Activated CD4-positive, alpha-beta memory T cell treated with anti-CD3 and anti-CD28 coated beads for 36 hours (primary cell): Measurements from ENCODE around the gene ITSN1. TPM values are rescaled to one million over a fixed set of nuclear protein-coding genes. Genes with fewer than 3 reads are reported as not detected.

ENCODE experiments used
- CTCF ChIA-PET: fragments of 350-600 bp; sonication (Branson Sonifier 250); formaldehyde crosslinking; loops from one replicate; lab custom pipeline; 2021; ENCODE audit warnings: antibody characterized with exemption, inconsistent platforms; lab: Charles Lee
- POLR2A ChIA-PET: fragments of 350-600 bp; sonication (Branson Sonifier 250); formaldehyde crosslinking; loops from one replicate; lab custom pipeline; 2021; ENCODE audit warnings: antibody characterized with exemption; lab: Charles Lee
- DNase-seq: peaks from one replicate; pipeline ENCODE4 v3.0.0-alpha.2; 2020
- H3K27ac Mint-ChIP-seq: one replicate; pipeline ENCODE4 v1.8.0; 2021; ENCODE audit warnings: mixed read lengths
- H3K27me3 Mint-ChIP-seq: one replicate; pipeline ENCODE4 v1.8.0; 2021; ENCODE audit warnings: mixed read lengths
- H3K36me3 Mint-ChIP-seq: one replicate; pipeline ENCODE4 v1.8.0; 2021; ENCODE audit warnings: mixed read lengths
- H3K4me1 Mint-ChIP-seq: one replicate; pipeline ENCODE4 v1.8.0; 2021; ENCODE audit warnings: low read depth, mixed read lengths
- H3K4me3 Mint-ChIP-seq: one replicate; pipeline ENCODE4 v1.8.0; 2021; ENCODE audit warnings: mild to moderate bottlenecking, mixed read lengths
- H3K9me3 Mint-ChIP-seq: one replicate; pipeline ENCODE4 v1.8.0; 2021; ENCODE audit warnings: mixed read lengths
- intact Hi-C: fragments of 100-400 bp; cut with micrococcal nuclease; formaldehyde crosslinking; loops from one replicate; pipeline ENCODE4 v1.15.1; 2023
- total RNA-seq, 2 experiments: library from RNA; stranded (reverse); gene quantifications; one replicate each; pipeline ENCODE4 v1.2.3, GENCODE V29; 2021

Gene ITSN1
- total RNA-seq, 2 experiments from 2014 or later = 3.2 to 4.5 TPM

DNA sequence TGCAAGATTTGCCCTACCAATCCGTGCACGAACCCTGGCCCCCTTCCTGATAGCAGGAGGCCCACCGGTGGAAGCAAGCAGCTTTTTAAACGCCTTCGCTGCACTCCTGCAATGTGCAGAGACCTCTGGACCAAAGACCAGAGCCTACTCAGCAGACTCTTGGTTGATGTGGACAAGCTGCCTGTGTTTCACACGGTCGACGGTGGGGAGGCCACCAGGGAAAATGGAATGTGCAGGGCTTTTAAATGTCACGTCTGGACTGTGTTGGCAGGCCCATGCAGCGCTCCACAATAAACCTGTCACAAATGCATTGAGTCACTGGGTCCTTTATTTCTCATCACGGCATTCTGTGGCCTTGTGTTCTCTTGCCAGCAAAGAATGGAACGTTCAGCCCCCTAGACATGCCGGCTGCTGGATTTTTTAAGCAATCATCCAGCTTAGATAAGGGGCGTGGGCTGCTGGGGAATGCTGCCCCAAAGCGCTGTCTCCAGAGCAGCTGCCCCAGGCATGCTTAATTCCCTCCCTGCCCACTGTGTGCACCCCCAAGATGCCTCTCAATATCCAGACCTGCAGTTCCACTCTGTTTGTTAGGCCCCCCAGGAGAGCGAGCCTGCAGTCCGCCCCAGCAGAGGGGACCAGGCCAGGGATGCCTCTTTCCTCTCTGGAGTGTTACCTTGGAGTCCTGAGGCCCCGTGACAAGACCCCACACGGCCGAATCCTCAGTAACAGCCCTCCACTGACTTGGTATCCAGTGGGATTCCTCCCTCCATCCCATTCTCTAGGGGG lies 202.0 kb downstream of the ITSN1 start:
- Mint-ChIP-seq H3K9me3 (peaks cover 8% of the 10 kb centered on the region), H3K27me3 (peaks cover 2% of the 10 kb centered on the region)
- CTCF ChIA-PET = no interaction called here

DNA sequence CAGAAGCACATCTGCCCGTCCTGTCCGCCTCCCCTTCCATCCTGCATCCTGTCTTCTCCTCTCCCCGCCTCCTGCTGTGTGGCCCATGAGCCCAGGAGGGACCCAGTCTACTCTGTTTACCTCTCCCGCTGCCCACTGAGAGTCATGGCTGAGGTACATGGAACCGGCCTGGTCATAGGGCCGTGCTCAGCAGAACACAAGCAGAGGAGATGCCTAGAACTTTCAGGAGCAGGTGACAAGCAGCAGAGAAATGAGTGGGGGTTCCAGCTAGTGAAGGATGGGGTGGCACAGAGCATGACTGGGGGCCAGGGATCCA lies 202.5 kb downstream of the ITSN1 start:
- Mint-ChIP-seq H3K4me3 (no peak overlapping the region), H3K36me3 (no peaks in the 10 kb centered on the region), H3K27ac (no peak overlapping the region), H3K4me1 (no peaks in the 10 kb centered on the region), H3K9me3 (peaks cover 8% of the 10 kb centered on the region), H3K27me3 (peaks cover 2% of the 10 kb centered on the region)
- ChIA-PET CTCF (no interaction called here), POLR2A (no interaction called here)
- intact Hi-C loops = no loop called here
- no peak for DNase-seq

More for the DNA sequence above, 202.0 kb downstream of the ITSN1 start:
- Mint-ChIP-seq H3K4me1 (no peaks in the 10 kb centered on the region), H3K27ac (no peak overlapping the region), H3K4me3 (no peak overlapping the region), H3K36me3 (no peaks in the 10 kb centered on the region)
- intact Hi-C loops = no loop called here
- POLR2A ChIA-PET = no interaction called here
- no peak for DNase-seq

DNA sequence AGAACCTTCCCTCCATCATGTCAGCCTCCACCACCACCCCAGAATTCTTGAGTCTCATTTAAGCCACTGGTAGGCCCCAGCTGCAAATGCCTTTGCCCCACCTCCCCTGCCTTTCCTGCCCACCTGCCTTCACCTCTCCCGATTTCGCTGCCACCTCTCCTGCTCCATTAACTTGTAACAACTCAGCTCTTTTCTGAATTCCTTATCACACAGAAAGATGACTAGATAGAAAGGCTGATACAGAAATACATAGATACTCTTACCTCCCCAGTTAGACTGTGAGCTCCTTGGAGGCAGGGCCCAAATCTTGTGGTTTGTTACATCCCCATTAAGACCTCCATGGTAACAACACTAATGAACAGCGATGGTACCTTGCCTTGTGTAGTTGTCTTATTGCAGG lies 203.8 kb downstream of the ITSN1 start:
- POLR2A ChIA-PET = no interaction called here
- Mint-ChIP-seq H3K36me3 (no peaks in the 10 kb centered on the region), H3K4me3 (no peak overlapping the region), H3K4me1 (no peaks in the 10 kb centered on the region), H3K9me3 (peaks cover 8% of the 10 kb centered on the region), H3K27me3 (peaks cover 2% of the 10 kb centered on the region), H3K27ac (no peak overlapping the region)
- CTCF ChIA-PET = no interaction called here
- no peak for DNase-seq
- intact Hi-C loops = no loop called here

DNA sequence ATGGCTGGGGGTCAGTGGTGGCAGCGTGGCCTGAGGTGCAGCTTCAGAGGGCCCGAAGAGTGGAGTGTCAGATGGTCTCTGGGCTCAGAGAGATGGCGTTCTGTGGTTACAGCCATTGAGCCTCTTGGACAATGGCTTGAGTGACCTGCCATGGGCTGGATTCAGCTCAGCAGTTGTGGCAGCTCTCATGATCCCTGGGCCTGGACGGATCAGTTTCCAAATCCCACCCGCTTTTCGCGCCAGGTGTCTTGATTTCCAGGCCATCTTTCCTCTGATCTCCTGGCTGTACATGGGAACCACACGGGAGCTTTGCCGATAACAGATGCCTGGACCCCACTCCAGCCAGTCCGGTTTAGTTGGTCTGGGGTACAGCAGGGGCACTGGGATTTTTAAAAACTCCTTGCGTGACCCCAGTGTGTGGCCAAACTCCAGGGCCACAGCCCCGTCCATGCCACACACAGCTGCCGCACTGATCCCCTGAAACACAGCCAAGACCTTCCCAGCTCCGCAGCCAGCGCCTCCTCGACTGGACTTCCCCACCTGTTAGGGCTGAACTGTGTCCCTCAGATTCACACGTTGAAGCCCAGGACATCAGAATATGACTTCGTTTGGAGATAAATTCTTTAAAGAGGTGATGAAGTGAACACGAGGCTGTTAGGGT lies 205.4 kb downstream of the ITSN1 start:
- Mint-ChIP-seq H3K36me3 (no peaks in the 10 kb centered on the region), H3K9me3 (peaks cover 8% of the 10 kb centered on the region), H3K4me1 (no peaks in the 10 kb centered on the region), H3K4me3 (no peak overlapping the region), H3K27ac (no peak overlapping the region), H3K27me3 (peaks cover 2% of the 10 kb centered on the region)
- ChIA-PET POLR2A (no interaction called here), CTCF (no interaction called here)
- no peak for DNase-seq
- intact Hi-C loops = no loop called here

DNA sequence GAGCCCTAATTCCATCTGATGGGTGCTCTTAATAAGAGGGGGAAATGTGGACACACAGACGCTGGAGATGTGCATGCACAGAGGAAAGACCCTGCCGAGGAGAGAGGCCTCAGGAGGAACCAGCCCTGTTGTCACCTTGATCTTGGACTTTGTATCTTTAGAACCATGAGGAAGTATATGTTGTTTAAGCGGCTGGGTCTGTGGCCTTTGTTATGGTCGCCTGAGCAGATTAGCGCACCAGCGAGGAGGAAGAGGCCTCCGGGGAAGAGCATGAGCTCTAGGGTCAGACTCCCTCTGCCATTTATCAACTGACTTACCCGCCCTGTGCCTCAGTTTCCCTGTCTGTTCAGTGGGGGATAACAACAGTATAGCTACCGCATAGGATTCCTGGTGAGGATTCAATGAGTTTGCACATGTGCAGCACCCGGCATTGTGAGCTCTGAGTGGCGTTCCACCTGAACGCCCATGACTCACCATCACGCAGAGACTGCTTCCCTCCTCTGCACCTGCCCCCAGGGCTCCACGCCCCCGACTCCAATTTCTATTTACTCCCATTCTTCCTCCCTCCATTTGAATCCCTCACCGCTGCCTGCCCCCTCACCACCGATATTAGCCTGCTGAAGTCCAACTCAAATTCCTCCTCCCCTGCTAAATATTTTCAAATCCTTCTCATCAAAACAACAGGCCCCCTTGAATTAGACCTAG lies 206.1 kb downstream of the ITSN1 start:
- Mint-ChIP-seq H3K27ac (no peak overlapping the region), H3K4me1 (no peaks in the 10 kb centered on the region), H3K4me3 (no peak overlapping the region), H3K9me3 (peaks cover 8% of the 10 kb centered on the region), H3K36me3 (no peaks in the 10 kb centered on the region), H3K27me3 (peaks cover 2% of the 10 kb centered on the region)
- intact Hi-C loops = no loop called here
- CTCF ChIA-PET = no interaction called here
- DNase-seq = no peak
- POLR2A ChIA-PET = no interaction called here

DNA sequence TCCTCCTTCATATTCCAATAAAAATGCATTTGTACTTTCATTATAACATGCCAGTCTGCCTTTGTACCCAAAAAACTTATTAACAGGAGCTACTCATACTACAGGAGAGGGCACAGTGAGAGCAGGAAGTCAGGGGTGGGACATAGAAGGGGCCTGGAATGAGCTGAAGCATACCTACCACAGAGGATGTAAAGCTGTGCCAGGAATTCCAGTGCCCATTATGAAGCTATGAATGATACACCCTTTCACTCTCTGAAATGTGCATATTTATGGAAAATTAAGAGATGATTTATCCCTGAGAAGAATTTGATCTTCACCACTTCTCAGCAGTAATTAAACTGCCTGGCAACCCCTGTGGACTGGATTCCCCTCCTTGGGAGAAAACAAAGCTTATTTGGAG lies 207.5 kb downstream of the ITSN1 start:
- no peak overlapping the region for H3K27ac Mint-ChIP-seq
- peaks cover 8% of the 10 kb centered on the region for H3K9me3 Mint-ChIP-seq
- intact Hi-C loops = no loop called here
- no peaks in the 10 kb centered on the region for H3K4me1 Mint-ChIP-seq
- no peak for DNase-seq
- ChIA-PET POLR2A (no interaction called here), CTCF (no interaction called here)
- H3K36me3 Mint-ChIP-seq = no peaks in the 10 kb centered on the region
- peaks cover 2% of the 10 kb centered on the region for H3K27me3 Mint-ChIP-seq
- H3K4me3 Mint-ChIP-seq = no peak overlapping the region

DNA sequence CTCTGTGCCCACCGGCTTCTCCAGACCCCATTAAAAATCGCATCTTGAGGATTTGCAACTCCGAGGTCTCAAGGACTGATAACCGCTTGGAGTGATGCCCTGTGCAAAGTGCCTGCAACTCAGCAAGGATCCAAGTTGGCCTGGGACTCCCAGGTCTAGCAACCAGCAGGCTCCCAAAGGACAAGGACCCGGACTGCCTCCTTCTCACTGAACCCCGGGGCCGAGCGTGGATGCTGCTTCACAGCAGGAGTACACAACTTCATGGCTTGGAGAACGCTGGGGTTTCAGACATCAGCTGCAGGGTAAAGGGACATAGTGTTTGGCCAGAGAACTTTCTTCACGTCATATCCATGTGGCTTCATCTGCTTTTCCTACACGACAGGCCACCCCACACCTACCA lies 208.1 kb downstream of the ITSN1 start:
- CTCF ChIA-PET = no interaction called here
- no peaks in the 10 kb centered on the region for H3K36me3 Mint-ChIP-seq
- intact Hi-C loops = no loop called here
- no peak for DNase-seq
- no peak overlapping the region for H3K4me3 Mint-ChIP-seq
- no peak overlapping the region for H3K27ac Mint-ChIP-seq
- H3K27me3 Mint-ChIP-seq = peaks cover 2% of the 10 kb centered on the region
- POLR2A ChIA-PET = no interaction called here
- no peaks in the 10 kb centered on the region for H3K4me1 Mint-ChIP-seq
- peaks cover 8% of the 10 kb centered on the region for H3K9me3 Mint-ChIP-seq

DNA sequence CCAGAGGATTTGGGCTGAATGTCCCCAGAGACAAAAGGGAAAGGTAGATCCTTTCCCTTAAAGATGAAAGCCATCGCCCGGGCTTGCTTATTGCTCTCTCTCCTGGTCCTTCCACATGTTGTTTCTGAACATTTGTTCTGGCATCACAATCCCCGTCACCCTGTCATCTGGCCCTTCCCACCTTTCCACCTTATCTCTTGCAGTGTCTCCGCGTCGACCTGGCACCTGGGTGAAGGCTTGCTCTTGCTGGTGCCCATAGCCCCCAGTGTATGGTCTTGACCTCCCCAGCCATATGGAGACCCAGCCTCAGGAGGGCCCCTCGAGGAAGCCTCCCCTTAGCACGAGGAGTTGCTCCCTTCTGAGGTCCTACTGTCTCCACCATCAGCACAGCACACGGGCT lies 208.7 kb downstream of the ITSN1 start:
- H3K27me3 Mint-ChIP-seq = peaks cover 2% of the 10 kb centered on the region
- ChIA-PET POLR2A (no interaction called here), CTCF (no interaction called here)
- H3K4me3 Mint-ChIP-seq = no peak overlapping the region
- intact Hi-C loops = no loop called here
- H3K27ac Mint-ChIP-seq = no peak overlapping the region
- H3K36me3 Mint-ChIP-seq = no peaks in the 10 kb centered on the region
- no peaks in the 10 kb centered on the region for H3K4me1 Mint-ChIP-seq
- DNase-seq = no peak
- H3K9me3 Mint-ChIP-seq = peaks cover 6% of the 10 kb centered on the region

DNA sequence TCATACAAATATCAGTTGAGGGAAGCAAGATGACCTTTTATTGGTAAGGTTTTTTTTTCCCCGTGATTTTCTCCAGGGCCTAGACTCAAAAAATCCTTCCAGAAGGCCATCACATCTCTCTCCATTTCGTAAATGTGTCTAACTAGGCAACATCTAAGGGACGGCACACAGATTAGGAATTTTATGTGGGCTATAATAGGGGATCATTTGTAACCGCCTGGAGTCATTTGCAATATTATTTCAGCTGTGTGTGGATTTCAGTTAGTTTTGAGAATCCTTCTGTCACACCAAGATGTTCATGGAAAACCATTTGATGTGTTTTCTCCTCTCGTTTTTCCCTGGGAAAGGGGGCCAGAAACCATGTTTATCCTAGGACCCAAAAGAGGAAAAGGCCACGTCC lies 210.2 kb downstream of the ITSN1 start:
- Mint-ChIP-seq H3K9me3 (no peaks in the 10 kb centered on the region), H3K4me1 (no peaks in the 10 kb centered on the region), H3K27ac (no peak overlapping the region), H3K27me3 (peaks cover 2% of the 10 kb centered on the region), H3K4me3 (no peak overlapping the region), H3K36me3 (no peaks in the 10 kb centered on the region)
- CTCF ChIA-PET = no interaction called here
- POLR2A ChIA-PET = no interaction called here
- DNase-seq = no peak
- intact Hi-C loops = no loop called here

DNA sequence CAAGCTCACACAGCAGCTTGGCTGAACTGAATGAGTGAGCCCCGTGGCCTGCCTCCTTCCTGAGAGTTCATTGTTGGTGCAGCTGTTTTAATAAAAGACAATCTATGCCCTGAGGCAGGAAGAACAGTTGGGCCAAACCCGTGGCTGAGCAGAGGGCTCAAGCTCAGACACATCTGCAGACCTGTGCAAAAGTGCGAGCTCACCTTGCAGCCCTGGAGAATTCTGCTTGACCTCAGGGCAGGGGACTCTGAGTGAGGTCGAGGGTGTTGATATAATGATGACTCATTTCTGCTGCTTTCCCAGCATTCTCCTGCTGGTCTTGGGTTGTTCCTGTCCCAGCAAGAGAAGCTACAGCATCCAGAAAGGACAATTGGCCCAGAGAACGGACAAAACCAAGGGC lies 212.3 kb downstream of the ITSN1 start:
- Mint-ChIP-seq H3K36me3 (no peaks in the 10 kb centered on the region), H3K27ac (no peak overlapping the region), H3K9me3 (no peaks in the 10 kb centered on the region), H3K4me3 (no peak overlapping the region), H3K27me3 (peaks cover 6% of the 10 kb centered on the region), H3K4me1 (no peaks in the 10 kb centered on the region)
- intact Hi-C loops = no loop called here
- ChIA-PET CTCF (interaction anchor here (1.3 kb wide), 1 partner anchor 249 kb away, joined by 5 read pairs; no protein-coding TSS in a partner anchor), POLR2A (no interaction called here)
- DNase-seq = no peak

DNA sequence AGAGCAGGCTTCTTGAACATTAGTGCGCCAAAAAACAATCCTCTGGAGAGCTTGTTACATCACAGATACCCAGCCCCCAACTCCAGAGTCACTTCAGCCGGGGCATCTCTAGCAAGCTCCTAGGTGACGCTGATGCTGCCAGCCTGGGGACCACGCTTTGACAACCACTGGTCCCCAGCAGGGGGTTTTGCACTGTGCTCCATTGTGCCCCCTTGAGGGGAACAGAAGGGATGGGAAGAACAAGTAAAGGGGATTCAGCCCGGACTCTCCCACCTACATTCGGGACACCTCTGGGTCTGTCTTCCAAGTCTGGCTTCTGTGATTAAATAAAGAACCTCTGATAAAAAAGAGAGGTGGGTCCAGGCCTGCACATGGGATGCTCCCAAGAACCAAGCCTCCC lies 212.9 kb downstream of the ITSN1 start:
- DNase-seq = no peak
- no peak overlapping the region for H3K27ac Mint-ChIP-seq
- H3K4me1 Mint-ChIP-seq = no peaks in the 10 kb centered on the region
- H3K9me3 Mint-ChIP-seq = no peaks in the 10 kb centered on the region
- H3K36me3 Mint-ChIP-seq = no peaks in the 10 kb centered on the region
- peaks cover 6% of the 10 kb centered on the region for H3K27me3 Mint-ChIP-seq
- intact Hi-C loops = no loop called here
- ChIA-PET POLR2A (no interaction called here), CTCF (interaction anchor here (1.3 kb wide), 1 partner anchor 249 kb away, joined by 5 read pairs; no protein-coding TSS in a partner anchor)
- H3K4me3 Mint-ChIP-seq = no peak overlapping the region

DNA sequence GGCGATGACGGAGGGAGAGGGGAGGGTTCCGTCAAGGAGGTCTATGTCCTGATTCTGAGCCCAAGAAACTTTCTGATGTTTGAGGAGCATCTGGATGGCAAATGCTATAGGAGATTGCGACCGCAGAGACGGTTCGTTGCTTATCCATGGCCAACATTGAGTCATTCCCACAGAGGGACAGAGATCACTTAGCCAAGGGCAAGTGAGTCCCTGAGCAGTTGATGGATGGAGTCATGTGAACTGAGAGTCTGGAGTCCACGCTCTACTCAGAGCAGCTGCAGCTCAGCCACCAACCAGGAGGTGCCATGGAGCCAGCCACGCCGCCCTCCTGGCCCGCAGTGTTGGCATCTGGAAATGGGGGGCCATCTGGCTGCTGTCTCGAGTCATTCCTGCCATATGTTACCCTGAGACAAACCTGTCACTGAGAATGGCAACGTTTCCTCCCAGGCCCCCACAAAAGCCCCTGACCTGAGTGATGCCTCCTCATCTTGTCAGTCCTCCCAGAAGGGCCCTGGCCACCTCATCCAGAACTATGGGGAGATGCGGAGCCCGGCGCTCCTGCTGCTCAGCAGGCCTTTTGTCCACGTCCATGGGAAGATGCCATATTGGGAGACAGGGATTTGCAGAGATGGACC lies 214.7 kb downstream of the ITSN1 start:
- Mint-ChIP-seq H3K27ac (no peak overlapping the region), H3K36me3 (no peaks in the 10 kb centered on the region), H3K9me3 (no peaks in the 10 kb centered on the region), H3K4me3 (no peak overlapping the region), H3K27me3 (peaks cover 8% of the 10 kb centered on the region), H3K4me1 (no peaks in the 10 kb centered on the region)
- POLR2A ChIA-PET = no interaction called here
- intact Hi-C loops = no loop called here
- CTCF ChIA-PET = interaction anchor here (0.5 kb wide), 1 partner anchor 1983 kb away, joined by 3 read pairs; no protein-coding TSS in a partner anchor
- no peak for DNase-seq
